ENCODE measurements around the gene TIMMDC1.

Gene TIMMDC1

GRCh38 chr3:119490153-119490552, 8.2 kb upstream of the TIMMDC1 start:
- Mint-ChIP-seq H3K27me3 (ENCODE audit: low read depth) (no peaks in the 10 kb centered on the region), H3K9me3 (no peaks in the 10 kb centered on the region), H3K27ac (no peak overlapping the region), H3K4me3 (no peak overlapping the region), H3K36me3 (ENCODE audit: low read depth) (peaks cover 23% of the 10 kb centered on the region), H3K4me1 (no peaks in the 10 kb centered on the region)
- TF ChIP-seq CTCF (IDR thresholded peaks at IDR 0.05; ENCODE audit: unreplicated experiment in 3 of 3), result no peak

GRCh38 chr3:119492128-119492527, 6.2 kb upstream of the TIMMDC1 start:
- Mint-ChIP-seq H3K4me3 (no peak overlapping the region), H3K4me1 (no peaks in the 10 kb centered on the region), H3K27ac (no peak overlapping the region), H3K9me3 (no peaks in the 10 kb centered on the region), H3K27me3 (ENCODE audit: low read depth) (peaks cover 4% of the 10 kb centered on the region), H3K36me3 (ENCODE audit: low read depth) (peaks cover 11% of the 10 kb centered on the region)
- no peak for TF ChIP-seq CTCF (IDR thresholded peaks at IDR 0.05; ENCODE audit: unreplicated experiment in 3 of 3)

DNA sequence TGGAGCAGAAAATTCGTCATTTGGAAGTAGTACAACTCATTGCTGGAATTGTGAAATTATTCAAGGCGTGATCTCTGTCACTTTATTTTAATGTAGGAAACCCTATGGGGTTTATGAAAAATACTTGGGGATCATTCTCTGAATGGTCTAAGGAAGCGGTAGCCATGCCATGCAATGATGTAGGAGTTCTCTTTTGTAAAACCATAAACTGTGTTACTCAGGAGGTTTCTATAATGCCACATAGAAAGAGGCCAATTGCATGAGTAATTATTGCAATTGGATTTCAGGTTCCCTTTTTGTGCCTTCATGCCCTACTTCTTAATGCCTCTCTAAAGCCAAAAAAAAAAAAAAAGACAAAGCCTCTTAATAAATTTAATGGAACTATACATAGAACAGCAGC, 5.5 kb upstream of the TIMMDC1 start:
- Mint-ChIP-seq H3K36me3 (ENCODE audit: low read depth) (peaks cover 11% of the 10 kb centered on the region), H3K4me3 (no peak overlapping the region), H3K27me3 (ENCODE audit: low read depth) (peaks cover 4% of the 10 kb centered on the region), H3K4me1 (no peaks in the 10 kb centered on the region), H3K9me3 (no peaks in the 10 kb centered on the region), H3K27ac (no peak overlapping the region)
- TF ChIP-seq CTCF (IDR thresholded peaks at IDR 0.05; ENCODE audit: unreplicated experiment in 3 of 3), result no peak

GRCh38 chr3:119494597-119494996, 3.8 kb upstream of the TIMMDC1 start:
- peaks cover 4% of the 10 kb centered on the region for H3K27me3 Mint-ChIP-seq (ENCODE audit: low read depth)
- H3K27ac Mint-ChIP-seq, result peak overlapping the region in 1 of 3 experiments; percentile 41
- H3K4me1 Mint-ChIP-seq, result peaks cover 8% of the 10 kb centered on the region
- H3K4me3 Mint-ChIP-seq, result peak overlapping the region; percentile 17 to 72 (median 44)
- H3K36me3 Mint-ChIP-seq (ENCODE audit: low read depth), result peaks cover 11% of the 10 kb centered on the region
- TF ChIP-seq CTCF (IDR thresholded peaks at IDR 0.05; ENCODE audit: unreplicated experiment in 3 of 3), result no peak
- no peaks in the 10 kb centered on the region for H3K9me3 Mint-ChIP-seq

GRCh38 chr3:119497820-119498185, 544 bp upstream of the TIMMDC1 start:
- peaks cover 4% of the 10 kb centered on the region for H3K27me3 Mint-ChIP-seq (ENCODE audit: low read depth)
- H3K27ac Mint-ChIP-seq, result peak overlapping the region; percentile 99 to 100 (median 100)
- no peaks in the 10 kb centered on the region for H3K9me3 Mint-ChIP-seq
- H3K4me1 Mint-ChIP-seq, result peaks cover 24% of the 10 kb centered on the region
- H3K36me3 Mint-ChIP-seq (ENCODE audit: low read depth), result peaks cover 5% of the 10 kb centered on the region
- peak overlapping the region; percentile 99 to 100 (median 99) for H3K4me3 Mint-ChIP-seq
- no peak for TF ChIP-seq CTCF (IDR thresholded peaks at IDR 0.05; ENCODE audit: unreplicated experiment in 3 of 3)

DNA sequence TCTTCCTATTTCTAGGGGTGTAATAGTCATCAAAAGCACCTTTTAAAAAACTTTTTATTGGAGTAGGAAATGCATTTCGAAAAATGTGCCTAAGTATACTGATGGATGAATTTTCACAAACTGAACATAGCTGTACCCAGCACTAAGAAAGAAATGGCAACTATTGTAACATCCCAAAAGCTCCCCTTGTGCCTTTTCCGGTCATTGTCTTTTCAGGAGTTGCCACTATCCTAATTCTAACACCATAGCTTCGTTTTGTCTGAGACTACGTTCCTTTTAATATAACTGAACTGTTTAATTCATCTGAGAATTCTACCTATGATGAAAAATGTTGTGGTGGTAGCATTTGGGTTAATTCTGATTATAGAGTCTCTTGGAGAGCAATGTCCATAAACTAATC, 1.9 kb downstream of the TIMMDC1 start:
- TF ChIP-seq CTCF (IDR thresholded peaks at IDR 0.05; ENCODE audit: unreplicated experiment in 3 of 3), result no peak
- peak overlapping the region; percentile 18 to 72 (median 66) for H3K27ac Mint-ChIP-seq
- H3K36me3 Mint-ChIP-seq (ENCODE audit: low read depth), result peaks cover 14% of the 10 kb centered on the region

More for the DNA sequence above, 1.9 kb downstream of the TIMMDC1 start:
- peak overlapping the region; percentile 99 to 100 (median 99) for H3K4me3 Mint-ChIP-seq
- H3K27me3 Mint-ChIP-seq (ENCODE audit: low read depth), result peaks cover 4% of the 10 kb centered on the region
- peaks cover 24% of the 10 kb centered on the region for H3K4me1 Mint-ChIP-seq
- no peaks in the 10 kb centered on the region for H3K9me3 Mint-ChIP-seq
